Thyroid gland (tissue), 4 donors: Measurements from ENCODE around the gene RNF125.

ENCODE experiments used
- CTCF ChIP-seq, 6 experiments: fragments of 200-600 bp in 3 of 6; fragments of 450-650 bp in 3 of 6; sonication (generic) in 3 of 6; IDR thresholded peaks; one replicate each; pipeline ENCODE4 v1.5.1; 2016 to 2019; ENCODE audit warnings: antibody characterized with exemption in 6 of 6, mild to moderate bottlenecking in 2 of 6, inconsistent platforms in 1 of 6, moderate library complexity in 1 of 6
- POLR2A ChIP-seq, 2 donors: fragments of 450-650 bp; IDR thresholded peaks; one replicate each; pipeline ENCODE4 v1.6.1; 2017; ENCODE audit warnings: antibody characterized with exemption in 2 of 2, mild to moderate bottlenecking in 2 of 2, moderate library complexity in 1 of 2

- TF ChIP-seq CTCF (IDR thresholded peaks at IDR 0.05) = no peak
- peak in 1 of 2 donors; percentile 46 for TF ChIP-seq POLR2A (IDR thresholded peaks at IDR 0.05)
Observed at GRCh38 chr18:32018331-32019250, at the start of gene RNF125.
